Neural progenitor cell (in vitro differentiated cells): ENCODE data around the gene ACTA1. TPM values are rescaled to one million over a fixed set of nuclear protein-coding genes. Genes with fewer than 3 reads are reported as not detected.

ENCODE experiments used
- DNase-seq: peaks from one replicate; pipeline ENCODE4 v3.0.0-alpha.2; 2016; ENCODE audit warnings: low spot score
- H2AFZ ChIP-seq: fragments of 200-600 bp; sonication (generic); replicated peaks from 2 replicates; pipeline ENCODE4 v1.6.1; 2016; ENCODE audit warnings: antibody characterized with exemption
- H3F3A ChIP-seq: fragments of 200-600 bp; sonication (generic); 2 replicates; pipeline ENCODE4 v1.6.1; 2016; ENCODE audit warnings: antibody characterized with exemption, low read depth
- H3K27ac ChIP-seq: fragments of 200-600 bp; sonication (generic); 2 replicates; pipeline ENCODE4 v1.5.1; 2016; ENCODE audit warnings: mild to moderate bottlenecking
- H3K27me3 ChIP-seq: fragments of 200-600 bp; sonication (generic); 2 replicates; pipeline ENCODE4 v1.6.1; 2016; ENCODE audit warnings: mild to moderate bottlenecking, moderate library complexity
- H3K36me3 ChIP-seq: fragments of 200-600 bp; sonication (generic); 2 replicates; pipeline ENCODE4 v1.5.1; 2016
- H3K4me1 ChIP-seq: fragments of 200-600 bp; sonication (generic); 2 replicates; pipeline ENCODE4 v1.6.1; 2016; ENCODE audit warnings: mixed run types
- H3K4me2 ChIP-seq: fragments of 200-600 bp; sonication (generic); 2 replicates; pipeline ENCODE4 v1.6.1; 2016
- H3K4me3 ChIP-seq: fragments of 200-600 bp; sonication (generic); 2 replicates; pipeline ENCODE4 v1.5.1; 2016
- H3K79me2 ChIP-seq: fragments of 200-600 bp; sonication (generic); 2 replicates; pipeline ENCODE4 v1.6.1; 2016; ENCODE audit warnings: low read depth
- H3K9ac ChIP-seq: fragments of 200-600 bp; sonication (generic); 2 replicates; pipeline ENCODE4 v1.6.1; 2016
- H3K9me3 ChIP-seq: fragments of 200-600 bp; sonication (generic); 2 replicates; pipeline ENCODE4 v1.5.1; 2016; ENCODE audit warnings: low read depth
- H4K20me1 ChIP-seq: fragments of 200-600 bp; sonication (generic); 2 replicates; pipeline ENCODE4 v1.6.1; 2016; ENCODE audit warnings: low read depth
- H3K27ac Mint-ChIP-seq: 3 replicates; pipeline ENCODE4 v1.8.0; 2021; ENCODE audit warnings: mixed read lengths
- H3K27me3 Mint-ChIP-seq: 2 replicates; pipeline ENCODE4 v1.8.0; 2022; ENCODE audit warnings: low read depth, mild to moderate bottlenecking, inconsistent platforms, moderate library complexity, mixed read lengths; ENCODE audit not compliant: insufficient read depth
- H3K36me3 Mint-ChIP-seq: 3 replicates; pipeline ENCODE4 v1.8.0; 2021; ENCODE audit warnings: mixed read lengths
- H3K4me1 Mint-ChIP-seq: 3 replicates; pipeline ENCODE4 v1.8.0; 2021; ENCODE audit warnings: mixed read lengths
- H3K4me3 Mint-ChIP-seq: 3 replicates; pipeline ENCODE4 v1.8.0; 2021; ENCODE audit warnings: mild to moderate bottlenecking, moderate library complexity, mixed read lengths
- H3K9me3 Mint-ChIP-seq: 3 replicates; pipeline ENCODE4 v1.8.0; 2020; ENCODE audit warnings: mixed read lengths
- CTCF ChIP-seq: fragments of 200-600 bp; sonication (generic); IDR thresholded peaks from 2 replicates; pipeline ENCODE4 v1.5.1; 2017; ENCODE audit warnings: antibody characterized with exemption, mild to moderate bottlenecking
- EZH2 ChIP-seq: fragments of 200-600 bp; sonication (generic); IDR thresholded peaks from 2 replicates; pipeline ENCODE4 v1.6.1; 2017; ENCODE audit warnings: antibody characterized with exemption, mild to moderate bottlenecking, moderate library complexity
- EZH2phosphoT487 ChIP-seq: fragments of 200-600 bp; sonication (generic); IDR thresholded peaks from 2 replicates; pipeline ENCODE4 v1.6.1; 2017; ENCODE audit warnings: antibody characterized with exemption
- total RNA-seq: library from RNA; depleted of rRNA; stranded (reverse); fragments of >200 nt; gene quantifications from 2 replicates; pipeline ENCODE4 v1.2.3, GENCODE V29; 2015; ENCODE audit warnings: low replicate concordance

Gene ACTA1
- total RNA-seq, 1 donor from 2014 or later = 1.2 TPM

GRCh38 chr1:229471175-229471574, 37.3 kb upstream of the ACTA1 start:
- TF ChIP-seq EZH2 (no peak), EZH2phosphoT487 (no peak), CTCF (no peak)
- no peaks in the 10 kb centered on the region for H3F3A ChIP-seq
- no peaks in the 10 kb centered on the region for H3K4me1 ChIP-seq
- peaks cover 4% of the 10 kb centered on the region for H3K79me2 ChIP-seq
- no peak overlapping the region for H3K4me3 Mint-ChIP-seq
- H3K27me3 ChIP-seq = no peaks in the 10 kb centered on the region
- no peaks in the 10 kb centered on the region for H3K4me1 Mint-ChIP-seq
- no peak overlapping the region for H3K4me3 ChIP-seq
- H3K36me3 ChIP-seq = no peaks in the 10 kb centered on the region
- H3K9me3 ChIP-seq = no peaks in the 10 kb centered on the region
- H3K9me3 Mint-ChIP-seq = no peaks in the 10 kb centered on the region
- H3K27ac ChIP-seq = no peak overlapping the region
- no peak overlapping the region for H3K4me2 ChIP-seq
- no peak overlapping the region for H3K9ac ChIP-seq
- H3K27ac Mint-ChIP-seq = no peak overlapping the region
- no peaks in the 10 kb centered on the region for H4K20me1 ChIP-seq
- H3K36me3 Mint-ChIP-seq = peaks cover 21% of the 10 kb centered on the region
- no peak for DNase-seq
- no peaks in the 10 kb centered on the region for H3K27me3 Mint-ChIP-seq
- no peak overlapping the region for H2AFZ ChIP-seq

- Histone ChIP-seq H3K4me1 (no peaks in the 10 kb centered on the region), H3K4me2 (no peak overlapping the region), H3F3A (no peaks in the 10 kb centered on the region), H3K27me3 (no peaks in the 10 kb centered on the region), H3K27ac (no peak overlapping the region), H3K36me3 (no peaks in the 10 kb centered on the region), H3K9ac (no peak overlapping the region), H3K4me3 (no peak overlapping the region), H3K9me3 (no peaks in the 10 kb centered on the region), H3K79me2 (peaks cover 4% of the 10 kb centered on the region), H2AFZ (no peak overlapping the region), H4K20me1 (no peaks in the 10 kb centered on the region)
- Mint-ChIP-seq H3K4me3 (no peak overlapping the region), H3K36me3 (peaks cover 21% of the 10 kb centered on the region), H3K4me1 (no peaks in the 10 kb centered on the region), H3K9me3 (no peaks in the 10 kb centered on the region), H3K27ac (no peak overlapping the region), H3K27me3 (no peaks in the 10 kb centered on the region)
- TF ChIP-seq EZH2phosphoT487 = no peak
- TF ChIP-seq CTCF = no peak
- TF ChIP-seq EZH2 = no peak
- no peak for DNase-seq
Measured at GRCh38 chr1:229470406-229471043, 36.6 kb upstream of the ACTA1 start.

GRCh38 chr1:229466887-229467286, 33.0 kb upstream of the ACTA1 start:
- Histone ChIP-seq H3K36me3 (peaks cover 10% of the 10 kb centered on the region), H3K27ac (no peak overlapping the region), H3K4me1 (no peaks in the 10 kb centered on the region), H3K27me3 (no peaks in the 10 kb centered on the region), H3K4me2 (no peak overlapping the region), H2AFZ (no peak overlapping the region), H3K4me3 (no peak overlapping the region), H3K9me3 (no peaks in the 10 kb centered on the region), H4K20me1 (peaks cover 4% of the 10 kb centered on the region), H3F3A (no peaks in the 10 kb centered on the region), H3K9ac (no peak overlapping the region), H3K79me2 (peaks cover 4% of the 10 kb centered on the region)
- TF ChIP-seq EZH2 (no peak), CTCF (no peak), EZH2phosphoT487 (no peak)
- H3K27me3 Mint-ChIP-seq = no peaks in the 10 kb centered on the region
- no peaks in the 10 kb centered on the region for H3K4me1 Mint-ChIP-seq
- peaks cover 31% of the 10 kb centered on the region for H3K36me3 Mint-ChIP-seq
- H3K27ac Mint-ChIP-seq = no peak overlapping the region
- DNase-seq = no peak
- no peak overlapping the region for H3K4me3 Mint-ChIP-seq
- H3K9me3 Mint-ChIP-seq = no peaks in the 10 kb centered on the region
